B cell (primary cell): ENCODE results near the gene ALDH1A1. TPM values are rescaled to one million over a fixed set of nuclear protein-coding genes. Genes with fewer than 3 reads are reported as not detected.

ENCODE experiments used
- ATAC-seq: fragments of 200-7000 bp; cut with Tn5 transposase; one replicate; pipeline ENCODE4 v1.10.0; 2021; ENCODE audit warnings: low read depth, mild to moderate bottlenecking, moderate number of reproducible peaks, moderate library complexity
- CTCF ChIA-PET: fragments of 350-600 bp; sonication (Branson Sonifier 250); formaldehyde crosslinking; loops from one replicate; lab custom pipeline; 2021; ENCODE audit warnings: antibody characterized with exemption, inconsistent platforms; lab: Charles Lee
- POLR2A ChIA-PET: fragments of 350-600 bp; sonication (Branson Sonifier 250); formaldehyde crosslinking; loops from one replicate; lab custom pipeline; 2021; ENCODE audit warnings: antibody characterized with exemption; lab: Charles Lee
- DNase-seq: peaks from one replicate; pipeline ENCODE4 v3.0.0; 2013
- H2AFZ ChIP-seq: 2 replicates; pipeline ENCODE4 v1.6.1; 2012; ENCODE audit warnings: mild to moderate bottlenecking, low read depth, low read length; ENCODE audit not compliant: insufficient read depth, poor library complexity, severe bottlenecking
- H3K27ac ChIP-seq, 2 donors: 1 replicate in 1 of 2; 2 replicates in 1 of 2; pipeline ENCODE4 v1.5.1; 2012 to 2013; ENCODE audit warnings: low read length in 2 of 2, mild to moderate bottlenecking in 2 of 2, moderate library complexity in 1 of 2
- H3K27me3 ChIP-seq, 4 experiments: fragments of 200-600 bp in 1 of 4; sonication (generic) in 1 of 4; replicated peaks in 1 of 4; 1 replicate in 2 of 4; 2 replicates in 2 of 4; pipeline versions ENCODE4 v1.6.1 to v1.7.0; 2013 to 2016; ENCODE audit warnings: low read length in 3 of 4, mild to moderate bottlenecking in 2 of 4, mixed read lengths in 1 of 4, moderate library complexity in 1 of 4; ENCODE audit not compliant: insufficient read depth in 4 of 4, control insufficient read depth in 3 of 4; ENCODE audit errors: control extremely low read depth in 1 of 4
- H3K36me3 ChIP-seq, 2 experiments: replicated peaks in 1 of 2; 1 replicate in 1 of 2; 2 replicates in 1 of 2; pipeline versions ENCODE4 v1.6.1 to v1.7.1; 2013; ENCODE audit warnings: low read length in 1 of 2; ENCODE audit not compliant: insufficient read depth in 2 of 2, control insufficient read depth in 1 of 2; ENCODE audit errors: control extremely low read depth in 1 of 2, extremely low read depth in 1 of 2
- H3K4me1 ChIP-seq, 2 donors: fragments of 200-600 bp in 1 of 2; sonication (generic) in 1 of 2; 1 replicate in 1 of 2; 2 replicates in 1 of 2; pipeline versions ENCODE4 v1.5.1 to v1.6.1; 2013 to 2017; ENCODE audit warnings: low read length in 2 of 2; ENCODE audit not compliant: control insufficient read depth in 2 of 2, insufficient read depth in 2 of 2
- H3K4me2 ChIP-seq: replicated peaks from 2 replicates; pipeline ENCODE3; 2012; ENCODE audit warnings: mild to moderate bottlenecking, low read depth, low read length; ENCODE audit not compliant: poor library complexity, severe bottlenecking
- H3K4me3 ChIP-seq, 5 experiments: fragments of 200-600 bp in 1 of 5; sonication (generic) in 1 of 5; 1 replicate in 3 of 5; 2 replicates in 2 of 5; pipeline versions ENCODE4 v1.5.1 to v1.7.0; 2011 to 2016; ENCODE audit warnings: low read length in 4 of 5, mild to moderate bottlenecking in 4 of 5, low read depth in 2 of 5, control low read depth in 1 of 5, moderate library complexity in 1 of 5; ENCODE audit not compliant: insufficient read depth in 1 of 5; ENCODE audit errors: control extremely low read depth in 1 of 5, extremely low read depth in 1 of 5
- H3K79me2 ChIP-seq: fragments of 200-600 bp; sonication (generic); one replicate; pipeline ENCODE4 v1.6.0; 2016; ENCODE audit warnings: low read length; ENCODE audit not compliant: control insufficient read depth, insufficient read depth
- H3K9ac ChIP-seq: fragments of 200-600 bp; sonication (generic); 2 replicates; pipeline ENCODE4 v1.6.1; 2017; ENCODE audit warnings: mild to moderate bottlenecking, low read length, moderate library complexity
- H3K9me3 ChIP-seq, 3 donors: one replicate each; pipeline versions ENCODE4 v1.6.1 to v1.7.1; 2013; ENCODE audit warnings: low read length in 2 of 3; ENCODE audit not compliant: control insufficient read depth in 2 of 3, insufficient read depth in 1 of 3; ENCODE audit errors: control extremely low read depth in 1 of 3
- H4K20me1 ChIP-seq: 2 replicates; pipeline ENCODE4 v1.6.0; 2012; ENCODE audit warnings: mild to moderate bottlenecking, low read length; ENCODE audit not compliant: insufficient read depth, control insufficient read depth, poor library complexity, severe bottlenecking
- H3K27ac Mint-ChIP-seq: one replicate; pipeline ENCODE4 v1.8.0; 2021; ENCODE audit warnings: mixed read lengths
- H3K27me3 Mint-ChIP-seq: one replicate; pipeline ENCODE4 v1.8.0; 2021; ENCODE audit warnings: mixed read lengths
- H3K4me1 Mint-ChIP-seq: one replicate; pipeline ENCODE4 v1.8.0; 2021; ENCODE audit warnings: mixed read lengths
- H3K4me3 Mint-ChIP-seq: one replicate; pipeline ENCODE4 v1.8.0; 2021; ENCODE audit warnings: mixed read lengths
- H3K9me3 Mint-ChIP-seq: one replicate; pipeline ENCODE4 v1.8.0; 2022; ENCODE audit warnings: mixed read lengths; ENCODE audit not compliant: insufficient read depth
- CTCF ChIP-seq: fragments of 200-600 bp; IDR thresholded peaks from one replicate; pipeline ENCODE4 v1.8.0; 2022; ENCODE audit warnings: antibody characterized with exemption, mild to moderate bottlenecking
- EZH2 ChIP-seq: IDR thresholded peaks from 2 replicates; pipeline ENCODE4 v1.6.1; 2012; ENCODE audit warnings: borderline replicate concordance, low read depth, mild to moderate bottlenecking, moderate library complexity, low read length; ENCODE audit not compliant: insufficient read depth, poor library complexity, severe bottlenecking
- WGBS: methylation state at CpG from one replicate; pipeline ENCODE4 v1.1.5; 2013; ENCODE audit warnings: missing lambda C conversion rate; ENCODE audit not compliant: insufficient coverage; 5-methylcytosine and 5-hydroxymethylcytosine counted together
- intact Hi-C: fragments of 100-400 bp; cut with micrococcal nuclease; formaldehyde crosslinking; loops from one replicate; pipeline ENCODE4 v1.10.0; 2022
- polyA plus RNA-seq: library from polyadenylated mRNA; depleted of rRNA; stranded (reverse); fragments of >200 nt; gene quantifications from 2 replicates; pipeline ENCODE4 v1.2.3, GENCODE V29; 2012
- total RNA-seq, 2 donors: library from RNA; stranded (reverse); fragments of 120-200 nt in 1 of 2; gene quantifications; 1 replicate in 1 of 2; 2 replicates in 1 of 2; pipeline versions ENCODE4 v1.2.3 to v1.2.4, GENCODE V29; 2013 to 2022

The ALDH1A1 gene
- total and polyA plus RNA-seq, 2 donors (not counting 1 experiment from before 2014, with no cell fraction given), result 0.43 TPM; not detected in 1

GRCh38 chr9:72980600-72981265 lies 27.9 kb upstream of the ALDH1A1 start:
- no peak overlapping the region for H3K27ac Mint-ChIP-seq
- no peaks in the 10 kb centered on the region for H4K20me1 ChIP-seq
- no peak overlapping the region for H3K4me3 ChIP-seq
- no CpG with 5 or more reads among the region's 12 CpGs for WGBS
- no peaks in the 10 kb centered on the region for H3K4me1 ChIP-seq
- no peak overlapping the region for H3K4me2 ChIP-seq
- no peaks in the 10 kb centered on the region for H3K79me2 ChIP-seq
- CTCF ChIA-PET, result no interaction called here
- H3K36me3 ChIP-seq, result no peaks in the 10 kb centered on the region
- H3K27me3 ChIP-seq, result no peaks in the 10 kb centered on the region
- intact Hi-C loops, result no loop called here
- H3K4me3 Mint-ChIP-seq, result no peak overlapping the region
- no peaks in the 10 kb centered on the region for H3K4me1 Mint-ChIP-seq
- POLR2A ChIA-PET, result no interaction called here
- ATAC-seq (no peak), DNase-seq (no peak)
- H3K27ac ChIP-seq, result no peak overlapping the region
- H2AFZ ChIP-seq, result no peak overlapping the region
- H3K9ac ChIP-seq, result no peak overlapping the region
- H3K9me3 Mint-ChIP-seq, result no peaks in the 10 kb centered on the region
- H3K27me3 Mint-ChIP-seq, result no peaks in the 10 kb centered on the region
- TF ChIP-seq CTCF, result no peak
- no peak for TF ChIP-seq EZH2
- H3K9me3 ChIP-seq, result no peaks in the 10 kb centered on the region

DNA sequence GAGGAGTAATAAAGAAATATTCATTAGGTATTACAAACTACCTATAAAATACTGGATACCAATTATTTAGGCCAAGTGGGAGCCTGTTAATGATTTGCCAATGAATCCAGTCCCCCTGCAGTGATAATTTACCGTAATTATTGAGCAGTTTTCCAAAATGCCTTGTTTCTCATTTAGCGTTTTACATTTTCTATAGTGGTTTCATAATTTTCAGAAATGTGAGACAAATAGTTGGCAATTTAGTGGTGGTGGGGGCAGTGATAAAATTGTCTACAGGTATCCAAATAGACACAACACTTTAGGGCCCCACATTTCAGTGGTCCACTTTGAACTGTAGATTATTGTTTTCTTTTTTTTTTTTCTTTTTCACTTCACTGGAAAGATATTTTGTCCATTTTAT lies 27.3 kb upstream of the ALDH1A1 start:
- H3K9me3 Mint-ChIP-seq, result no peaks in the 10 kb centered on the region
- DNase-seq (no peak), ATAC-seq (no peak)
- TF ChIP-seq EZH2 (no peak), CTCF (no peak)
- Histone ChIP-seq H3K9ac (no peak overlapping the region), H2AFZ (no peak overlapping the region), H3K4me1 (no peaks in the 10 kb centered on the region), H3K4me2 (no peak overlapping the region), H4K20me1 (no peaks in the 10 kb centered on the region), H3K27ac (no peak overlapping the region), H3K4me3 (no peak overlapping the region), H3K79me2 (no peaks in the 10 kb centered on the region), H3K27me3 (no peaks in the 10 kb centered on the region), H3K36me3 (no peaks in the 10 kb centered on the region), H3K9me3 (no peaks in the 10 kb centered on the region)
- POLR2A ChIA-PET, result no interaction called here
- H3K27ac Mint-ChIP-seq, result no peak overlapping the region
- CTCF ChIA-PET, result no interaction called here
- no peak overlapping the region for H3K4me3 Mint-ChIP-seq
- no peaks in the 10 kb centered on the region for H3K4me1 Mint-ChIP-seq
- no peaks in the 10 kb centered on the region for H3K27me3 Mint-ChIP-seq
- intact Hi-C loops, result no loop called here
- 100% methylated on average over 1 of the region's 2 CpGs for WGBS
